C4-2B (cell line): ENCODE measurements around the gene TMED4.

ENCODE experiments used
- ZFX ChIP-seq: fragments of 450-650 bp; IDR thresholded peaks from 2 replicates; pipeline ENCODE4 v1.6.1; 2017
- TF ChIP-seq, protein P1 (sequence below): fragments of 450-650 bp; conservative IDR thresholded peaks from 2 replicates; pipeline ENCODE4 v1.5.1; 2017; ENCODE audit warnings: mild to moderate bottlenecking

DNA sequence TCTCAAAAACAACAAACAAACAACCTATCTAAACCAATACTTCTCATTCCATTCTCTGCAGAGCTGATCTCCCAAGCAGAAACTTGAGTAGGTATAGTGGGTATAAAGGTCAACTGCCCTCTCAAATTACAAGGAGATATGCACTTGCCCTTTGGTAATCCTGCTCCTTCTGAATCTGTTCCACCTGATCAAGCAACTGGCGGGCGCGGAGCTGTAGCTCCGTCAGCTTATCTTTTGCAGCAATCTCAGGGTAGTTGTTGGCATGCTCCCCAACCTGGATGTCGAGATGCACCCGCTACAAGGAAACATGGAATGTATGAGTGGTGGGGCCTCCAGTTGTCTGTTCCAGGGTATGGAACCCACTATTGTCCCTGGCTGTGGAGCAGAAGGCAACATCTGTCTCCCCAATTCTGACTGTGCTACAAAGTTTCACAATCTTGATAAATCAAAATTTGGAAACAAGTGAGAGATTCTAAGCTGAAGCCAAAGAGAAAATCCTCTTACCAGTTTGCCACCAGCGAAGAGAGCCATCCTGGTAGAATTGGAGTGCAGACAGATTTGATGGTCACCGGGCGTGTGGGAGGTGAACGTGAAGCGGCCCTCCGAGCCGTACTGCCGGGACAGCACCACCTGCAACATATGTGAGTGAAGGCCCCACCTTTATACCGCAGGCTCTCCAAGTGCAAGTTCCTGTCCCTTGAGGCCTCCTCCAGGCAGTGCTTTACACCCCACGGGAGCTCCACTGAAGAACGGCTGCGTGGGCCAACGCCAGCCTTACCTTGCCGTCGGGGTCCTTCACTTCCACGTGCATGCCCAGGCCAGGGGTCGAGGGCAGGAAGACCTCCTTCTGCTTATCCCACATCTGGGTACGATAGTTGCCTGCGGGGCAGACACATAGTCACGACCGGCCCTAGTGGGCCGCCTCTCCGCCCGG, 819 bp downstream of the TMED4 start:
- TF ChIP-seq, protein P1, sequence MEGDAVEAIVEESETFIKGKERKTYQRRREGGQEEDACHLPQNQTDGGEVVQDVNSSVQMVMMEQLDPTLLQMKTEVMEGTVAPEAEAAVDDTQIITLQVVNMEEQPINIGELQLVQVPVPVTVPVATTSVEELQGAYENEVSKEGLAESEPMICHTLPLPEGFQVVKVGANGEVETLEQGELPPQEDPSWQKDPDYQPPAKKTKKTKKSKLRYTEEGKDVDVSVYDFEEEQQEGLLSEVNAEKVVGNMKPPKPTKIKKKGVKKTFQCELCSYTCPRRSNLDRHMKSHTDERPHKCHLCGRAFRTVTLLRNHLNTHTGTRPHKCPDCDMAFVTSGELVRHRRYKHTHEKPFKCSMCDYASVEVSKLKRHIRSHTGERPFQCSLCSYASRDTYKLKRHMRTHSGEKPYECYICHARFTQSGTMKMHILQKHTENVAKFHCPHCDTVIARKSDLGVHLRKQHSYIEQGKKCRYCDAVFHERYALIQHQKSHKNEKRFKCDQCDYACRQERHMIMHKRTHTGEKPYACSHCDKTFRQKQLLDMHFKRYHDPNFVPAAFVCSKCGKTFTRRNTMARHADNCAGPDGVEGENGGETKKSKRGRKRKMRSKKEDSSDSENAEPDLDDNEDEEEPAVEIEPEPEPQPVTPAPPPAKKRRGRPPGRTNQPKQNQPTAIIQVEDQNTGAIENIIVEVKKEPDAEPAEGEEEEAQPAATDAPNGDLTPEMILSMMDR, result no peak
- TF ChIP-seq ZFX, result no peak
